GM20000 (cell line): ENCODE data around the gene MOB2.

Experiments
- DNase-seq: peaks from one replicate; pipeline ENCODE4 v3.0.0; 2012; ENCODE audit warnings: low spot score
- TF ChIP-seq, protein P1 (sequence below): IDR thresholded peaks from 2 replicates; pipeline ENCODE4 v1.5.1; 2012; ENCODE audit warnings: mild to moderate bottlenecking, control low read depth; ENCODE audit errors: extremely low read depth, missing control alignments

MOB2 gene

DNA sequence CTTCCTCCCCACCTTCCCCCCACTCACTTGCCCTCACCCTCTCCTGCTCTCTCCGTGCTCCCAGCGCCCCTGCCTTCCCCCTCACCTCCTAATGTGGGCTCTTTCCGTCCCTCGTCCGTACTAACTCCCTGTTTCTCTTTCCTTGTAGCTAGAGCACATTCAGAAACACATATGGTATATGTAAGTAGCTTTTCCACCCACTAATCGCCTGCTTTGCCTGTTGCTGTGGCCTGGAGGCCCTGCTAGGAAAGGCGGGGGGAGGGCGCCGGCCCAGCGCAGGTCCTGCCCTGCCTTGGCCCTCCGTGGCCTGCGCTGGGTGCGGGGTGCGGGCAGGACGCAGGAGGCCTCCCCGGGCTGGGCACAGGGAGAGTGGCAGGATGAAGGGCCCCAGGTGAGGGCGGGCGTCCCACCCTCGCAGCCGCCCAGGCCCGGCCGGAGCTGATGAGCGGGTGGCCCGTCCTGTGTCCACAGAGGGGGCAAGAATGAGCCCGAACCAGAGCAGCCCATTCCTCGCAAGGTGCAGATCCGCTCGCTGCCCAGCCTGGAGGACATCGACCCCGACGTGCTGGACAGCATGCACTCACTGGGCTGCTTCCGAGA, 41.7 kb downstream of the MOB2 start:
- TF ChIP-seq, protein P1, sequence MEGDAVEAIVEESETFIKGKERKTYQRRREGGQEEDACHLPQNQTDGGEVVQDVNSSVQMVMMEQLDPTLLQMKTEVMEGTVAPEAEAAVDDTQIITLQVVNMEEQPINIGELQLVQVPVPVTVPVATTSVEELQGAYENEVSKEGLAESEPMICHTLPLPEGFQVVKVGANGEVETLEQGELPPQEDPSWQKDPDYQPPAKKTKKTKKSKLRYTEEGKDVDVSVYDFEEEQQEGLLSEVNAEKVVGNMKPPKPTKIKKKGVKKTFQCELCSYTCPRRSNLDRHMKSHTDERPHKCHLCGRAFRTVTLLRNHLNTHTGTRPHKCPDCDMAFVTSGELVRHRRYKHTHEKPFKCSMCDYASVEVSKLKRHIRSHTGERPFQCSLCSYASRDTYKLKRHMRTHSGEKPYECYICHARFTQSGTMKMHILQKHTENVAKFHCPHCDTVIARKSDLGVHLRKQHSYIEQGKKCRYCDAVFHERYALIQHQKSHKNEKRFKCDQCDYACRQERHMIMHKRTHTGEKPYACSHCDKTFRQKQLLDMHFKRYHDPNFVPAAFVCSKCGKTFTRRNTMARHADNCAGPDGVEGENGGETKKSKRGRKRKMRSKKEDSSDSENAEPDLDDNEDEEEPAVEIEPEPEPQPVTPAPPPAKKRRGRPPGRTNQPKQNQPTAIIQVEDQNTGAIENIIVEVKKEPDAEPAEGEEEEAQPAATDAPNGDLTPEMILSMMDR = no peak
- peak; percentile 63 for DNase-seq

DNA sequence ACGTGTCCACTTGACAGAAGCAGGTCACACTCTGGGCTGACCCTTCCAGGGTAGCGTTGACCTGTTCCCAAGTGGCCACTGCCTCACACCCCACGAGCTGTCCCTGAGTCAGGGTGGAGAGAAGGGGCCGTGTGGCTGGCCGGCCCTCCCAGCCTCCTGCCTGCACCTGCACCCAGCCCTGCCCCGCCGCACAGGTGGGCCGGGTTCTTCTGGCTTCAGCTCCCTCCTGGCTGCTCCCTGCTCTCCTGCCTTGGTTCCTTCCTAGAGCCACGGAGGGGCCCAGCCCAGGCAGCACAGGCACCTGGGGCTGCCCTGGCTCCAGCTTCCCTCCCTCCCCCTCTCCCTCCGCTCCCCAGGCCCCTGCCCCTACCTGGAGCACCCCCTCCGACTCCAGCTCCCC, 42.3 kb downstream of the MOB2 start:
- no peak for DNase-seq
- TF ChIP-seq, protein P1 = no peak

DNA sequence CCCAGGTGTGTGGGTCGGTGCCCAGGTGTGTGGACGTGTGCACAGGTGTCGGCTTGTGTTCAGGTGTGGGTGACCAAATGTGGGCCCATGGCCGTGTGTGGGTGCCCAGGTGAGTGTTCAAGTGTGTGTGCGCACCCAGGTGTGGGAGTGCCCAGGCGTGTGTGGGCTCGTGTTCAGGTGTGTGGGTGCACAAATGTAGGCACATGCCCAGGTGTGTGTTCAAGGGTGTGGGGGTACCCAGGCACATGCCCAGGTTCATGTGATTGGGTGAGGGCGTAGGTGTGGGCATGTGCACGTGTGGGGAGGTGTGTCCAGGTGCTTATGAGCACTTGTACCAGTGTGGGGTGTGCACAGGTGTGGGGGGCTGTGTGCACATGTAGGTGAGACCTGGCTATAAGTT, 42.8 kb downstream of the MOB2 start:
- no peak for DNase-seq
- TF ChIP-seq, protein P1 = no peak

DNA sequence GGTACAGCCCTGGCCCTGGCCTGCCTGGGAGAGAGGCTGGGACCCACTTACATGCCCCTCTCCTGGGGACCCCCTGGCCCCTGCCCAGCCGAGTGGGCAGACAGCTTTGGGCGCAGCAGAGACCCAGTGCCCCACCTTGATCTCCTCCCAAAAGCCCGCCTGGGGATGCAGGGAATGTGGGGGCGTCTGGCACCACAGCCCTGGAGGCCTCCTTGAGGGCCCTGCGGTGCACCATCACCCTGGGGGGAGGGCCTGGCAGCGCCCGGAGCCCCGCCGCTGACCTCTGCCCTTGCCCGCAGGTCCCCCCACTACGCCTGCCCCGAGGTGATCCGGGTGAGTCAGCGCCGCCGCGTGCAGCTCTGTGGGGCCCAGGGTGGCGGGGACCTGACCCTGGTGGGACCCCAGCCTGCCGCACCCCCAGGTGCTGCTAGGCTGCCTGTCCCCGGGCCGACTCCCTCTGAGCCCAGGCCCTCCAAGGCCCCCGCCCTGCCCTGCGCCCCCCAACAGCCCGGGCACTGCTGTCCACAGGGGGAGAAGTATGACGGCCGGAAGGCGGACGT, 43.7 kb downstream of the MOB2 start:
- TF ChIP-seq, protein P1 = no peak
- no peak for DNase-seq

DNA sequence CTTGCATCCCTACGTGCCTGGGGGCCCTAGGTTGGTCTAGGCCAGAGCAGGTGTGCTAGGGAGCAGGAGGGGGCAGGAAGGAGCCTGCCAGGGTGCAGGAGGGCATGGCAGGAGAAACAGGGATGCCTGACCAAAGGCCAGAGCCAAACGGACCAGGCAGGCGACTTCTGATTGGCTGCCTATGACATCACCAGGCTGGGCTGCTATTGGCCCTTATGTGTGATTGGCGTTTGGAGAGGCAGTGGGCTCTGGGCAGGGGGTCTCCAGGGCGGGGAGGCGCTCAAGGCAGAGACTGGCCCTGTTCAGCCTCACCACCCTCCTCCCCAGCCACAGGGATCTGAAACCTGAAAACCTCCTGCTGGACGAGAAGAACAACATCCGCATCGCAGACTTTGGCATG, 44.4 kb downstream of the MOB2 start:
- TF ChIP-seq, protein P1 = no peak
- DNase-seq = peak; percentile 58

DNA sequence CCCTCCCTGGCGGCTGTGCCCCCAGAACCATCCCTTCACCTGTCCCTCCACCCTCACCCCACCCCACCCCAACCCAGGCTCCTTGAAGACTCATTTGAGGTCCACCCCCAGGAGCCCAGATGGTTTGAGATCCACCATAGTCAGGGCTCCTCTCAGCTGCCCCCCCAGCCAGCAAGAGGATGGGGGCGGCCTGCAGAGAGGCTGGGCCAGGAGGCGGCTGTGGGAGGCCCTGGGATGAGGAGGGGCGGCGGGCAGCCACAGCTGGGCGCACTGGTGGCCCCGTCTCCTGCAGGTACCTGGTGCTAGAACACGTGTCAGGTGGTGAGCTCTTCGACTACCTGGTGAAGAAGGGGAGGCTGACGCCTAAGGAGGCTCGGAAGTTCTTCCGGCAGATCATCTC, 46.1 kb downstream of the MOB2 start:
- no peak for DNase-seq

DNA sequence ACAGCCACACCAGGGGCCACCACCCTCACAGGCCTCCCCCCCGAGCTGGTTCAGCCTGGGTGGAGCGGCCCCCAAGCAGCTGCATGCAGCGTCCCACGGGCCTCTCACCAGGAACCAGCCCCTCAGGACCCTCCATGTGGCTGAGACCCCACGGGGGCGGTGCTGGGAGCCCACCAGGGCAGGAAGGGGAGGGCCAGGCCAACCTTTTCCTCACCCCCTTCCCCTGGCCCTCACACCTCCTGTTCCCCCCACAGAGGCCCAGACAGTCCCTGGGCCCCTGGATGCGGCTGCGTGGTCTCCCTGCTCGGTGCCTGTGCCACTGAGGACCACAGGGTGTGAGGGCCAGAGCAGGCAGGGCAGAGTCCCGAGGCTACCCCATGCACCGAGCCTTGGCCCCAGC, 46.5 kb downstream of the MOB2 start:
- TF ChIP-seq, protein P1 = no peak
- no peak for DNase-seq

More for the DNA sequence above, 46.1 kb downstream of the MOB2 start:
- TF ChIP-seq, protein P1 = no peak
